B cell (primary cell): Measurements from ENCODE around the gene H6PD. TPM values are rescaled to one million over a fixed set of nuclear protein-coding genes. Genes with fewer than 3 reads are reported as not detected.

Experiments used
- ATAC-seq: fragments of 200-7000 bp; cut with Tn5 transposase; one replicate; pipeline ENCODE4 v1.10.0; 2021; ENCODE audit warnings: low read depth, mild to moderate bottlenecking, moderate number of reproducible peaks, moderate library complexity
- CTCF ChIA-PET: fragments of 350-600 bp; sonication (Branson Sonifier 250); formaldehyde crosslinking; loops from one replicate; lab custom pipeline; 2021; ENCODE audit warnings: antibody characterized with exemption, inconsistent platforms; lab: Charles Lee
- POLR2A ChIA-PET: fragments of 350-600 bp; sonication (Branson Sonifier 250); formaldehyde crosslinking; loops from one replicate; lab custom pipeline; 2021; ENCODE audit warnings: antibody characterized with exemption; lab: Charles Lee
- DNase-seq: peaks from one replicate; pipeline ENCODE4 v3.0.0; 2013
- H2AFZ ChIP-seq: 2 replicates; pipeline ENCODE4 v1.6.1; 2012; ENCODE audit warnings: mild to moderate bottlenecking, low read depth, low read length; ENCODE audit not compliant: insufficient read depth, poor library complexity, severe bottlenecking
- H3K27ac ChIP-seq, 2 donors: 1 replicate in 1 of 2; 2 replicates in 1 of 2; pipeline ENCODE4 v1.5.1; 2012 to 2013; ENCODE audit warnings: low read length in 2 of 2, mild to moderate bottlenecking in 2 of 2, moderate library complexity in 1 of 2
- H3K27me3 ChIP-seq, 4 experiments: fragments of 200-600 bp in 1 of 4; sonication (generic) in 1 of 4; replicated peaks in 1 of 4; 1 replicate in 2 of 4; 2 replicates in 2 of 4; pipeline versions ENCODE4 v1.6.1 to v1.7.0; 2013 to 2016; ENCODE audit warnings: low read length in 3 of 4, mild to moderate bottlenecking in 2 of 4, mixed read lengths in 1 of 4, moderate library complexity in 1 of 4; ENCODE audit not compliant: insufficient read depth in 4 of 4, control insufficient read depth in 3 of 4; ENCODE audit errors: control extremely low read depth in 1 of 4
- H3K36me3 ChIP-seq, 2 experiments: replicated peaks in 1 of 2; 1 replicate in 1 of 2; 2 replicates in 1 of 2; pipeline versions ENCODE4 v1.6.1 to v1.7.1; 2013; ENCODE audit warnings: low read length in 1 of 2; ENCODE audit not compliant: insufficient read depth in 2 of 2, control insufficient read depth in 1 of 2; ENCODE audit errors: control extremely low read depth in 1 of 2, extremely low read depth in 1 of 2
- H3K4me1 ChIP-seq, 2 donors: fragments of 200-600 bp in 1 of 2; sonication (generic) in 1 of 2; 1 replicate in 1 of 2; 2 replicates in 1 of 2; pipeline versions ENCODE4 v1.5.1 to v1.6.1; 2013 to 2017; ENCODE audit warnings: low read length in 2 of 2; ENCODE audit not compliant: control insufficient read depth in 2 of 2, insufficient read depth in 2 of 2
- H3K4me2 ChIP-seq: replicated peaks from 2 replicates; pipeline ENCODE3; 2012; ENCODE audit warnings: mild to moderate bottlenecking, low read depth, low read length; ENCODE audit not compliant: poor library complexity, severe bottlenecking
- H3K4me3 ChIP-seq, 5 experiments: fragments of 200-600 bp in 1 of 5; sonication (generic) in 1 of 5; 1 replicate in 3 of 5; 2 replicates in 2 of 5; pipeline versions ENCODE4 v1.5.1 to v1.7.0; 2011 to 2016; ENCODE audit warnings: low read length in 4 of 5, mild to moderate bottlenecking in 4 of 5, low read depth in 2 of 5, control low read depth in 1 of 5, moderate library complexity in 1 of 5; ENCODE audit not compliant: insufficient read depth in 1 of 5; ENCODE audit errors: control extremely low read depth in 1 of 5, extremely low read depth in 1 of 5
- H3K79me2 ChIP-seq: fragments of 200-600 bp; sonication (generic); one replicate; pipeline ENCODE4 v1.6.0; 2016; ENCODE audit warnings: low read length; ENCODE audit not compliant: control insufficient read depth, insufficient read depth
- H3K9ac ChIP-seq: fragments of 200-600 bp; sonication (generic); 2 replicates; pipeline ENCODE4 v1.6.1; 2017; ENCODE audit warnings: mild to moderate bottlenecking, low read length, moderate library complexity
- H3K9me3 ChIP-seq, 3 donors: one replicate each; pipeline versions ENCODE4 v1.6.1 to v1.7.1; 2013; ENCODE audit warnings: low read length in 2 of 3; ENCODE audit not compliant: control insufficient read depth in 2 of 3, insufficient read depth in 1 of 3; ENCODE audit errors: control extremely low read depth in 1 of 3
- H4K20me1 ChIP-seq: 2 replicates; pipeline ENCODE4 v1.6.0; 2012; ENCODE audit warnings: mild to moderate bottlenecking, low read length; ENCODE audit not compliant: insufficient read depth, control insufficient read depth, poor library complexity, severe bottlenecking
- H3K27ac Mint-ChIP-seq: one replicate; pipeline ENCODE4 v1.8.0; 2021; ENCODE audit warnings: mixed read lengths
- H3K27me3 Mint-ChIP-seq: one replicate; pipeline ENCODE4 v1.8.0; 2021; ENCODE audit warnings: mixed read lengths
- H3K4me1 Mint-ChIP-seq: one replicate; pipeline ENCODE4 v1.8.0; 2021; ENCODE audit warnings: mixed read lengths
- H3K4me3 Mint-ChIP-seq: one replicate; pipeline ENCODE4 v1.8.0; 2021; ENCODE audit warnings: mixed read lengths
- H3K9me3 Mint-ChIP-seq: one replicate; pipeline ENCODE4 v1.8.0; 2022; ENCODE audit warnings: mixed read lengths; ENCODE audit not compliant: insufficient read depth
- CTCF ChIP-seq: fragments of 200-600 bp; IDR thresholded peaks from one replicate; pipeline ENCODE4 v1.8.0; 2022; ENCODE audit warnings: antibody characterized with exemption, mild to moderate bottlenecking
- EZH2 ChIP-seq: IDR thresholded peaks from 2 replicates; pipeline ENCODE4 v1.6.1; 2012; ENCODE audit warnings: borderline replicate concordance, low read depth, mild to moderate bottlenecking, moderate library complexity, low read length; ENCODE audit not compliant: insufficient read depth, poor library complexity, severe bottlenecking
- WGBS: methylation state at CpG from one replicate; pipeline ENCODE4 v1.1.5; 2013; ENCODE audit warnings: missing lambda C conversion rate; ENCODE audit not compliant: insufficient coverage; 5-methylcytosine and 5-hydroxymethylcytosine counted together
- intact Hi-C: fragments of 100-400 bp; cut with micrococcal nuclease; formaldehyde crosslinking; loops from one replicate; pipeline ENCODE4 v1.10.0; 2022
- polyA plus RNA-seq: library from polyadenylated mRNA; depleted of rRNA; stranded (reverse); fragments of >200 nt; gene quantifications from 2 replicates; pipeline ENCODE4 v1.2.3, GENCODE V29; 2012
- total RNA-seq, 2 donors: library from RNA; stranded (reverse); fragments of 120-200 nt in 1 of 2; gene quantifications; 1 replicate in 1 of 2; 2 replicates in 1 of 2; pipeline versions ENCODE4 v1.2.3 to v1.2.4, GENCODE V29; 2013 to 2022

Gene H6PD
- total and polyA plus RNA-seq, 2 donors (not counting 1 experiment from before 2014, with no cell fraction given): 11.3 to 30.2 TPM

DNA sequence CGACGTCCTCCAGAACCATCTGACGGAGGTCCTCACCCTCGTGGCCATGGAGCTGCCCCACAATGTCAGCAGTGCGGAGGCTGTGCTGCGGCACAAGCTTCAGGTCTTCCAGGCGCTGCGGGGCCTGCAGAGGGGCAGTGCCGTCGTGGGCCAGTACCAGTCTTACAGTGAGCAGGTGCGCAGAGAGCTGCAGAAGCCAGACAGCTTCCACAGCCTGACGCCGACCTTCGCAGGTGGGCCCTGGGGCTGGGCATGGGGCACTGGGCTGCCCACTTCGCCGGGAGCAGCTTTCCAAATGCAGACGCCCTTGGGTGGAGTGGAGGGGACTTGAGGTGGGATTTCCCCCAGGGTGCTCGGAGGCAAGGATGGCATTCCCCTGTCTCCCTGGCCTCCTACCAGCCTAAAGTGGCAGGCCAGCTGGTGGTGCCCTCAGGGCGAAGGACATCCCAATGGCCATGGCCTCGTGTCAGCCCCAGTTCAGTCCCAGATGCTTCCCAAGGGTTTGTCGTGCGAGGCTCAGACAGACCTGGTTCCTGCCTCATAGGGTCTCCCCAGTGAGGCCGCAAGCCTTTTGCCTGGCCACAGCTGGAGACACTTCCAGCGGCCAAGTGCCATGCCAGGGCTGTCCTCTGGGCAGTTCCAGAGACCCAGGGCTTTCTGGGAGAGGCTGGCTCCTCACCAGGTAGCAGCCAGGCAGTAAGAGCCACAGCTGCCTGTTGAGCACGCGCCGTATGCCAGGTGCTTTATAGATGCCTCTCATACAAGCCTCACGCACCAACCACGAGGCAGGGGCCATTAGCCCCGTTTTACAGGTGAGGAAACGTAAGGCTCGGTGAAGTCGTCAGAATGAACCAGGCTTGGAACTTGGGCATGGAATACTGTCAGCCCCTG lies 27.8 kb downstream of the H6PD start:
- Histone ChIP-seq H2AFZ (no peak overlapping the region), H3K9ac (no peak overlapping the region), H3K4me3 (no peak overlapping the region), H3K79me2 (peaks cover 25% of the 10 kb centered on the region), H3K4me1 (no peaks in the 10 kb centered on the region), H3K36me3 (peaks cover 4 to 56% of the 10 kb centered on the region in 2 experiments), H3K4me2 (no peak overlapping the region), H3K9me3 (peaks cover 0 to 2% (median 0%) of the 10 kb centered on the region in 3 donors), H3K27me3 (no peaks in the 10 kb centered on the region), H4K20me1 (peaks cover 6% of the 10 kb centered on the region), H3K27ac (no peak overlapping the region)
- no peaks in the 10 kb centered on the region for H3K27me3 Mint-ChIP-seq
- CTCF ChIA-PET: no interaction called here
- intact Hi-C loops: no loop called here
- TF ChIP-seq EZH2 (no peak), CTCF (no peak)
- no peaks in the 10 kb centered on the region for H3K9me3 Mint-ChIP-seq
- peaks cover 6% of the 10 kb centered on the region for H3K4me1 Mint-ChIP-seq
- H3K4me3 Mint-ChIP-seq: no peak overlapping the region
- POLR2A ChIA-PET: no interaction called here
- no peak overlapping the region for H3K27ac Mint-ChIP-seq
- DNase-seq (no peak), ATAC-seq (no peak)
- WGBS: 96% methylated on average over 32 of the region's 33 CpGs

DNA sequence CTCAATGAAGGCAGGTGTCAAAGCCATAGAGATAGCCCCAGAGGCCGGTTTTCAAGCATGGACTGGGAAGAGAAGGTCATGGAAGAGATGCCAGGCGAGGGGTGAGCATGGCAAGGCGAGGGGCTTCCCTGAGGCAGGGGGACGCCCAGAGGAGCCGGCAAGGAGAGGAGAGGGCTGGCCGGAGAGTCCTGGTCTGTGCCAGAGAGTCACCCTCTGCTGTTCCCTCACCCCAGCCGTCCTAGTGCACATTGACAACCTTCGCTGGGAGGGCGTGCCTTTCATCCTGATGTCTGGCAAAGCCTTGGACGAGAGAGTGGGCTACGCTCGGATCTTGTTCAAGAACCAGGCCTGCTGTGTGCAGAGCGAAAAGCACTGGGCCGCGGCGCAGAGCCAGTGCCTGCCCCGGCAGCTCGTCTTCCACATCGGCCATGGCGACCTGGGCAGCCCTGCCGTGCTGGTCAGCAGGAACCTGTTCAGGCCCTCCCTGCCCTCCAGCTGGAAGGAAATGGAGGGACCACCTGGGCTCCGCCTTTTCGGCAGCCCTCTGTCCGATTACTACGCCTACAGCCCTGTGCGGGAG lies 28.8 kb downstream of the H6PD start:
- no peaks in the 10 kb centered on the region for H3K9me3 ChIP-seq
- intact Hi-C loops: no loop called here
- peaks cover 2 to 60% of the 10 kb centered on the region in 2 experiments for H3K36me3 ChIP-seq
- H3K9me3 Mint-ChIP-seq: no peaks in the 10 kb centered on the region
- H3K9ac ChIP-seq: no peak overlapping the region
- H3K4me1 ChIP-seq: no peaks in the 10 kb centered on the region
- no peak for DNase-seq
- no peak overlapping the region for H3K27ac Mint-ChIP-seq
- H3K4me2 ChIP-seq: no peak overlapping the region
- no peaks in the 10 kb centered on the region for H3K27me3 ChIP-seq
- no peak for TF ChIP-seq CTCF
- no peak for TF ChIP-seq EZH2
- H2AFZ ChIP-seq: no peak overlapping the region
- peaks cover 6% of the 10 kb centered on the region for H4K20me1 ChIP-seq
- ChIA-PET POLR2A (interaction anchor here (0.5 kb wide), 1 partner anchor 29 kb away, joined by 6 read pairs; no protein-coding TSS in a partner anchor), CTCF (no interaction called here)
- H3K4me1 Mint-ChIP-seq: peaks cover 6% of the 10 kb centered on the region
- no peak for ATAC-seq
- WGBS: 96% methylated on average over 25 of the region's 26 CpGs
- no peak overlapping the region for H3K4me3 Mint-ChIP-seq
- H3K79me2 ChIP-seq: peaks cover 25% of the 10 kb centered on the region
- H3K4me3 ChIP-seq: no peak overlapping the region
- no peak overlapping the region for H3K27ac ChIP-seq
- no peaks in the 10 kb centered on the region for H3K27me3 Mint-ChIP-seq
